Uterus (tissue), 2 donors: ENCODE results near the gene ANKRD34B.

Source experiments
- POLR2A ChIP-seq, 2 donors: fragments of 450-650 bp; IDR thresholded peaks; one replicate each; pipeline ENCODE4 v1.6.1; 2016; ENCODE audit warnings: antibody characterized with exemption in 2 of 2, mild to moderate bottlenecking in 1 of 2, moderate library complexity in 1 of 2
- TF ChIP-seq, protein P1 (sequence below), 4 experiments: fragments of 200-600 bp in 2 of 4; fragments of 450-650 bp in 2 of 4; sonication (generic) in 2 of 4; IDR thresholded peaks; one replicate each; pipeline ENCODE4 v1.5.1; 2016 to 2019; ENCODE audit warnings: antibody characterized with exemption in 4 of 4, mild to moderate bottlenecking in 2 of 4, moderate library complexity in 1 of 4

GRCh38 chr5:80555099-80555498 is 15.0 kb downstream of the ANKRD34B start:
- TF ChIP-seq POLR2A (IDR thresholded peaks at IDR 0.05), result no peak
- TF ChIP-seq, protein P1, sequence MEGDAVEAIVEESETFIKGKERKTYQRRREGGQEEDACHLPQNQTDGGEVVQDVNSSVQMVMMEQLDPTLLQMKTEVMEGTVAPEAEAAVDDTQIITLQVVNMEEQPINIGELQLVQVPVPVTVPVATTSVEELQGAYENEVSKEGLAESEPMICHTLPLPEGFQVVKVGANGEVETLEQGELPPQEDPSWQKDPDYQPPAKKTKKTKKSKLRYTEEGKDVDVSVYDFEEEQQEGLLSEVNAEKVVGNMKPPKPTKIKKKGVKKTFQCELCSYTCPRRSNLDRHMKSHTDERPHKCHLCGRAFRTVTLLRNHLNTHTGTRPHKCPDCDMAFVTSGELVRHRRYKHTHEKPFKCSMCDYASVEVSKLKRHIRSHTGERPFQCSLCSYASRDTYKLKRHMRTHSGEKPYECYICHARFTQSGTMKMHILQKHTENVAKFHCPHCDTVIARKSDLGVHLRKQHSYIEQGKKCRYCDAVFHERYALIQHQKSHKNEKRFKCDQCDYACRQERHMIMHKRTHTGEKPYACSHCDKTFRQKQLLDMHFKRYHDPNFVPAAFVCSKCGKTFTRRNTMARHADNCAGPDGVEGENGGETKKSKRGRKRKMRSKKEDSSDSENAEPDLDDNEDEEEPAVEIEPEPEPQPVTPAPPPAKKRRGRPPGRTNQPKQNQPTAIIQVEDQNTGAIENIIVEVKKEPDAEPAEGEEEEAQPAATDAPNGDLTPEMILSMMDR (IDR thresholded peaks at IDR 0.05), result no peak
